Brain pericyte (primary cell): ENCODE measurements around the gene LFNG.

Experiments used
- DNase-seq: peaks from one replicate; pipeline ENCODE4 v3.0.0-alpha.2; 2012; ENCODE audit warnings: low read depth, low spot score

The LFNG gene

GRCh38 chr7:2519119-2519930, at the start of gene LFNG:
LFNG (plus strand) TSS chr7:2519774; CDS start chr7:2519862, 88 bp downstream.
- no peak for DNase-seq

- no peak for DNase-seq
Observed at GRCh38 chr7:2470204-2471021, 49.2 kb upstream of the LFNG start.

GRCh38 chr7:2471022-2471329, 48.6 kb upstream of the LFNG start:
- DNase-seq: no peak

- DNase-seq: no peak
Observed at GRCh38 chr7:2471396-2471795, 48.2 kb upstream of the LFNG start.

GRCh38 chr7:2472739-2473138, 46.8 kb upstream of the LFNG start:
- no peak for DNase-seq

GRCh38 chr7:2473496-2474180, 45.9 kb upstream of the LFNG start:
- no peak for DNase-seq

GRCh38 chr7:2474224-2474623, 45.4 kb upstream of the LFNG start:
- DNase-seq: no peak

- no peak for DNase-seq
Observed at GRCh38 chr7:2474813-2475677, 44.5 kb upstream of the LFNG start.

- DNase-seq: no peak
Observed at GRCh38 chr7:2475678-2476015, 43.9 kb upstream of the LFNG start.

- no peak for DNase-seq
Observed at GRCh38 chr7:2476298-2476697, 43.3 kb upstream of the LFNG start, which contains the start of gene GRIFIN. GRIFIN (minus strand) TSS chr7:2476398; CDS start chr7:2476383, 15 bp downstream.

GRCh38 chr7:2476776-2477446, 42.7 kb upstream of the LFNG start:
- no peak for DNase-seq

GRCh38 chr7:2477447-2478398, 41.9 kb upstream of the LFNG start:
- DNase-seq: no peak

- DNase-seq: no peak
Observed at GRCh38 chr7:2478399-2478785, 41.2 kb upstream of the LFNG start.

- DNase-seq: no peak
Observed at GRCh38 chr7:2478800-2479199, 40.8 kb upstream of the LFNG start.

GRCh38 chr7:2479276-2480069, 40.1 kb upstream of the LFNG start:
- no peak for DNase-seq

- no peak for DNase-seq
Observed at GRCh38 chr7:2480070-2480408, 39.5 kb upstream of the LFNG start.

- DNase-seq: no peak
Observed at GRCh38 chr7:2481195-2481594, 38.4 kb upstream of the LFNG start.

GRCh38 chr7:2482725-2483451, 36.7 kb upstream of the LFNG start:
- DNase-seq: no peak
